ENCODE measurements around the gene CTAGE8.
"Not testable (repeated sequence)": the region's sequence is repeated elsewhere in the genome, so short reads cannot be mapped to it uniquely, and the experiment has no call there.

The CTAGE8 gene

GRCh38 chr7:144269188-144269587 lies at the start of gene CTAGE8:
Gene CTAGE8, minus strand, starts transcription at chr7:144269288. Its CDS starts 38 bp downstream, at chr7:144269250.
- in situ Hi-C loops (cut with HindIII; ENCODE audit: low sequenced_read_pairs) = not testable (repeated sequence)

DNA sequence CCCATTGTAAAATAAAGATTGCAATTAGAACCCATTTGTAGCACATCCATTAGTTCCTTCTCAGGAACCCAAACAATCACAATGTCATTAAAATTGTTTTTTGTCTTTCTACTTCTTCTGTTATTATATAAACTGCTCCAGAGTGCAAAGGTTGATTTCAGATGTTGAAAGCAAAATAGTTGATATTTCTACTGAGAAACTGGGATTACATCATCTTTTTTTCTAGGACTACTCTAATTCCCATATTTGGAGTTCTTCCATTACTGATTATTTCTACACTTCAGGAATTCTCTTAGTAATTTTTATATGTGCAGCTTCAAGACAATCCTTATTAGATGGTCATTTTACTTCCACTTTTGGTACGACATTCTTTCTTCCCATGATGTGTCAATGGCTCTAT lies 48.4 kb upstream of the CTAGE8 start:
- in situ Hi-C loops (cut with HindIII; ENCODE audit: low sequenced_read_pairs) = not testable (repeated sequence)

GRCh38 chr7:144311872-144312469 lies 42.9 kb upstream of the CTAGE8 start, which contains the start of gene OR2A1:
Gene OR2A1, plus strand, starts transcription at chr7:144312419. Its CDS starts 5,706 bp downstream, at chr7:144318125.
- in situ Hi-C loops (cut with HindIII; ENCODE audit: low sequenced_read_pairs) = not testable (repeated sequence)

- in situ Hi-C loops (cut with HindIII; ENCODE audit: low sequenced_read_pairs) = not testable (repeated sequence)
Observed at GRCh38 chr7:144311218-144311617, 42.1 kb upstream of the CTAGE8 start.

GRCh38 chr7:144309702-144310101 lies 40.6 kb upstream of the CTAGE8 start:
- in situ Hi-C loops (cut with HindIII; ENCODE audit: low sequenced_read_pairs) = not testable (repeated sequence)

DNA sequence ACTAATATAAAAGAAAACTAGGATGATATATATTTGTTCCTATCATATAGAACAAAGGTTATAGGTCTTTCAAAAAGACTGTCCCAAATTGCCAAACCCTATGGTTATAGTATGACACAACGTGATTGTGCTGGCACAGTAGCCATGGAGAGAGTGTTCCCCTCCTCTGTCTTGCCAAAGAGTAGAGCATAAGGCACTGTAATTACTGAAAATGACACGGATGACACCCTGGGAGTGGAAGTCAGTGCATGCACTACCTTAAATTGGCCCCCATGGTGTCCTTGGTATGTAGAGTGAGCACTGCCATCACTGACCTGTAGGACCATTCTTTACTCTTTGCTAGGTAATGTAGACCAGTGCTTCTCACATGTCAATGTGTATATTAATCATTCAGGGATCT lies 36.1 kb upstream of the CTAGE8 start:
- in situ Hi-C loops (cut with HindIII; ENCODE audit: low sequenced_read_pairs) = not testable (repeated sequence)

GRCh38 chr7:144303607-144304006 lies 34.5 kb upstream of the CTAGE8 start:
- in situ Hi-C loops (cut with HindIII; ENCODE audit: low sequenced_read_pairs) = not testable (repeated sequence)

DNA sequence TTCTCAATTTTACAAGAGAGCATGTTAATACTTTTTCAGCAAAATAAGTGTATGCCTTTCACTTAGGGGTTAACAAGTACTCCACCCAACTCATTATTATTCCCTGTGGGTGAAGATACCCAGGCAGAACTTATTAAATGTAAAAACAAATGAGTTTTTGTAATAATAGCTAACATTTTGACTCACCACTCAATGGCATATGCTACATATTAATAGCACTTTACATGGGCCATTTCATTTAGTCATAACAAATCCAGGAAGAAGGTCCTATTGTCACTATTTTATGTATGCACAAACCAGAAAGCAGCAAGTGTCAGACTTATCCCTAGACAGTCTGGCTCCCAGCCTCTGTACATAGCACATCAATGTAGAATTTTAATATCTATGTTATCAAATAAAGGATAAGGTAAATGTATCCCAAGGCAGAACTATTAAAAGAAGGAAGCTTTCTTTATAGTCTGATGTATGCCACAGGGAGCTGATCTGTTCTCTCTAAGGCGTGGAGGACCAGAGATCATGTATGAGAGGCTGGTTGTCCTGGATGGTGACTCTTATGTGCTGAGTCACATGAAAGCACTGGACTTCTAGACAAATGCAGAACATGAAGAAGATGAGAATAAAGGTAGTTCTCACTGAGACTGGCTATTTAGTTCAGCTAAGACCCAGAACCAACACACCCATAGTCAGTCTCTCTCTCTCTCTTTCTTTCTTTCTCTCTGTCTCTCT lies 33.7 kb upstream of the CTAGE8 start:
- in situ Hi-C loops (cut with HindIII; ENCODE audit: low sequenced_read_pairs) = not testable (repeated sequence)

DNA sequence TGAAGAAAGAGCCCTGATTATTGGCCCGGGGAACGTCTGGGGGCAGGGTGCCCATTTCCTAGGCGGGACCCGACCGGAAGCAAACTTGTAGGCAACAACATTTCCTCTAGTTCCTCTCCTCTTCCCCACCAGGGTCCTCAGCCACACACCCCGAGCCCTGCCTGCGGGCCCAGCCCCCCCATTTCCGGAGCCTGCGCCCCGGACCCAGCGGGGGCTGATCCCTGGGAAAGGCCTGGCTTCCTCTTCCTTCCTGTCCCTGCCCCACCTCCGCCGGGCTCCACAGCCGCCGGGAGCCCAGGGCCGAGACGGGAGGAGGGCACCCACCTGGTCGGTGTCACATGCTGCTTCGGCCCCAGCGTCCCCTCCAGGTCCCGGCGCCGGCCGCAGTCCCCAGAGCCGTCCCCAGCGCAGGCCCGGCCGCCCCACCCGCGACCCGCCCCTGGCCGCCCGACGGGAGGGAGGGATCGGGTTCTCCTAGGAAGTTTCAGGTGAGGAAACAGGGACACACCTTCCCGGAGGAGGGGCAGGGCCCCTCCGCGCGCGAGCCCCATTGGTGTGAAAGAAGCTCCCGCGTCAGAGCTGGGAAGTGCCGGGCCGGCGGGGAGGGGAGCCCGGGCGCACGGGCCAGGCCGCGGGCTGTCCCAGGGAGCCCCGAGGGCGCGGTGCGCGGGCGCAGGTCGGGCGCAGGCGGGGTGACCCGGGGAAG lies 24.9 kb upstream of the CTAGE8 start:
- in situ Hi-C loops (cut with HindIII; ENCODE audit: low sequenced_read_pairs) = not testable (repeated sequence)

GRCh38 chr7:144292384-144293161 lies 23.5 kb upstream of the CTAGE8 start:
- in situ Hi-C loops (cut with HindIII; ENCODE audit: low sequenced_read_pairs) = not testable (repeated sequence)

- in situ Hi-C loops (cut with HindIII; ENCODE audit: low sequenced_read_pairs) = not testable (repeated sequence)
Observed at GRCh38 chr7:144291607-144292006, 22.5 kb upstream of the CTAGE8 start.

- in situ Hi-C loops (cut with HindIII; ENCODE audit: low sequenced_read_pairs) = not testable (repeated sequence)
Observed at GRCh38 chr7:144287171-144287784, 18.2 kb upstream of the CTAGE8 start.

DNA sequence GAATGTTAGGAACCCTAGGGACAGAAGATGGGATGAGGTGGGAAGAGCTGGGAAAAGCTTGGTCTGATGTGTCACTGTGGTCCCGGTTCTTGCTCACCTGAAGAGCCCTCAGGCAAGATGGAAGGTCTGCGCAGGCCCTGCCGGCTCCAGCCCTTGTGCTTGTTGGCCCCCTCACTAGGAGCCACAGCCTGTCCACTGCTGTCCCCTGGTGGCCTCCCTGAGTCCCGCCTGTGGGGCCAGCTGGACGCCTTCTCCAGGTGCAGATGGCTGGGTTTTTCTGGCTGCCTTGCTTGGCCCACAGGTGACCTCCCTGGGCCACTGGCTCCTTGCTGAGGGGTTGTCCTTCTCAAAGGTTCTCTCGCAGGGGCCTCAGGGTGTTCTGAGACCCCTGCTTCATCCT lies 14.6 kb upstream of the CTAGE8 start:
- in situ Hi-C loops (cut with HindIII; ENCODE audit: low sequenced_read_pairs) = not testable (repeated sequence)

DNA sequence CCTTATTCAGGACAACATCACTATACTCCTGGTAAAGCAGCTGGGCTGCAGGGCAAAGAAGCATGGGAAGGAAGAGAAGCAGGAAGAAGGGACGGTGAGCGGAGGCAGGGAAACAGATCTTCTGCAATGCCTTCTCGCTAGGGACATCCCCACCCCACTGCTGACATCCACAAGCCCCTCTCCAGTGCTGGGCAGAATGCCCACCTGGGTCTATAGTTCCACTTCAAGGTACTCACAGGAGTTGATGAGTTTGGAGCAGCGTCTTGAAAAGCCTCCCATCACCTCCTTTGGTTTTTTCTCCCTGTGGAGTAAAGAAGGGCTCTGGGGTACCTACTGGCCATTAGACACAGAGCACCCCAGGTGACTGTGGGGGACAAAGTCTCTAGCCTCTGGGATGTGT lies 13.4 kb upstream of the CTAGE8 start:
- in situ Hi-C loops (cut with HindIII; ENCODE audit: low sequenced_read_pairs) = not testable (repeated sequence)

DNA sequence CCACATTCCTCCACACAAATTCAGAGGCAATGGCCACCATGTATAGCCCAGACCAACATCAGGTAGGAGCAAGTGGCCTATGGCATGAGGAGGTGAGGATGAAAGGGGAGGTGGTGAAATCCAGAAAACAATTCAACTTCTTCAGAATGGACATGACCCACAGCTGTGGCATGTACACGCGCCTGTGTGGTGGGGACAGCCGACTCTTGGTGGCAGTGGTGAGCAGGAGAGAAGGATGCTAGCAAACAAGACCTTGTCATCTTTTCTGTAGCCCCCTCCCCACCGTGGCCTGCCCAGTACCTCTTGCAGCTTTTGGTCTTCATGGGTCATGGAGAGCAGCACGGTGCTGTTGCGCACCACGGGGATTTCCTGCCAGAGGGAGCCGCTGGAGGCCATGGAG lies 12.9 kb upstream of the CTAGE8 start:
- in situ Hi-C loops (cut with HindIII; ENCODE audit: low sequenced_read_pairs) = not testable (repeated sequence)

GRCh38 chr7:144280010-144280409 lies 10.9 kb upstream of the CTAGE8 start:
- in situ Hi-C loops (cut with HindIII; ENCODE audit: low sequenced_read_pairs) = not testable (repeated sequence)

DNA sequence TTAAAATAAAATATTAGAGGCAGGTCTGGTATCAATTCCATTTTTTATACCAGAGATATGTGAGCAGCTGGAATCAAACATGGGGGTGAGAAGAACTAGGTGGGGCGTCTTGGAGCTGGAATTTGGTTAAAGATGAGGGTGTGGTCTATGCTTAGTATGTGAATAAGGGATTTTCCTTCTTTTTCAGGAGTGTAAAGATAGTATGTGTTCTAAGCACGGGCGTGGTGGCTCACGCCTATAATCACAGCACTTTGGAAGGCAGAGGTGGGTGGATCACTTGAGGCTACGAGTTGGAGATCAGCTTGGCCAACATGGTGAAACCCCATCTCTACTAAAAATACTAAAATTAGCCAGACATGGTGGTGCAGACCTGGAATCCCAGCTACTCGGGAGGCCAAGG lies 6.2 kb upstream of the CTAGE8 start:
- in situ Hi-C loops (cut with HindIII; ENCODE audit: low sequenced_read_pairs) = not testable (repeated sequence)

DNA sequence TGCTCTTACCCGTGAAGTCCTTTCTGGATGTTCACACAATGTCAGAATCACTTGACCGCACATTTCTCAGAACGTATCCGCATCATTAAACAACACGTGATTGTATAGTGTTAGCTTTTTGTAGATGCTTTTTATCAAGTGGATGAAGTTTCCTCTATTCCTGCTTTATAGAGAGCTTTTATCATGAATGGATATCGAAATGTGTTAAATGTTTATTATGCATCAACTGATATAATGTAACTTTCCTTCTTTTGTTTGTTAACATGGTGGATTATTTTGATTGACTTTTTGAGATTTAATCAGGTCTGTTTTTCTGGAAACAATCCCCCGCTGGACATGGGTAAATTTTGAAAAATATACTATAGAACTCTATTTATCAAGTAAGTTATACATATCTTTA lies 4.4 kb downstream of the CTAGE8 start, which contains the start of gene OR2A7:
Gene OR2A7 (minus strand): TSS at position 101 of the 400 bp plus-strand sequence. CDS start 5,164 bp downstream, outside the sequence.
- in situ Hi-C loops (cut with HindIII; ENCODE audit: low sequenced_read_pairs) = not testable (repeated sequence)

- in situ Hi-C loops (cut with HindIII; ENCODE audit: low sequenced_read_pairs) = not testable (repeated sequence)
Observed at GRCh38 chr7:144262128-144262527, 7.0 kb downstream of the CTAGE8 start.

GRCh38 chr7:144259067-144259466 lies 10.0 kb downstream of the CTAGE8 start:
- in situ Hi-C loops (cut with HindIII; ENCODE audit: low sequenced_read_pairs) = not testable (repeated sequence)

Data from endothelial cell of hepatic sinusoid (primary cell).